ENCODE results near the gene PTH1R. TPM values are rescaled to one million over a fixed set of nuclear protein-coding genes. Genes with fewer than 3 reads are reported as not detected.

PTH1R gene
- total RNA-seq, 5 donors from 2014 or later (not counting 1 experiment from before 2014, with no cell fraction given): 0.32 TPM; not detected in 4

- POLR2A ChIA-PET: no interaction called here
- 87% methylated on average over 6 of the region's 12 CpGs for WGBS (ENCODE audit: insufficient coverage)
- peak in 10 of 35 experiments; percentile 12 to 41 (median 22) for DNase-seq
- no peak overlapping the region for H3K27ac ChIP-seq (ENCODE audit: low read length)
- no peaks in the 10 kb centered on the region for H3K9me3 ChIP-seq
- ATAC-seq (replicated peaks in 1 of 4): no peak
- H3K4me1 Mint-ChIP-seq: peaks cover 5 to 11% (median 8%) of the 10 kb centered on the region in 3 donors
- H3K27me3 Mint-ChIP-seq: no peaks in the 10 kb centered on the region
- no peak overlapping the region for H3K4me3 ChIP-seq (ENCODE audit: control insufficient read depth in 1 of 2, extremely low read depth in 1 of 2, low read length in 1 of 2)
- H3K4me1 ChIP-seq (ENCODE audit: control insufficient read depth in 1 of 2, extremely low read depth in 1 of 2, insufficient read depth in 2 of 2, low read length in 2 of 2): peaks cover 0 to 21% of the 10 kb centered on the region in 2 experiments
- no peaks in the 10 kb centered on the region for H3K36me3 ChIP-seq (ENCODE audit: control insufficient read depth in 2 of 2, extremely low read depth in 1 of 2, insufficient read depth in 1 of 2, low read length in 1 of 2)
- H3K4me3 Mint-ChIP-seq: no peak overlapping the region
- no peaks in the 10 kb centered on the region for H3K9me3 Mint-ChIP-seq
- no peak overlapping the region for H3K27ac Mint-ChIP-seq
- CTCF ChIA-PET: interaction anchor here in 1 of 2 donors (1.3 kb wide), 1 partner anchor 46 kb away, joined by 3 read pairs; no protein-coding TSS in a partner anchor
- H3K36me3 Mint-ChIP-seq: no peaks in the 10 kb centered on the region
- peaks cover 0 to 12% of the 10 kb centered on the region in 2 experiments for H3K27me3 ChIP-seq (replicated peaks in 1 of 2; ENCODE audit: control insufficient read depth in 2 of 2, extremely low read depth in 1 of 2, insufficient read depth in 2 of 2, low read length in 1 of 2)
These were observed 29.1 kb upstream of the PTH1R start for GRCh38 chr3:46848271-46849044.

- Histone ChIP-seq H3K4me3 (ENCODE audit: control insufficient read depth in 1 of 2, extremely low read depth in 1 of 2, low read length in 1 of 2) (no peak overlapping the region), H3K9me3 (no peaks in the 10 kb centered on the region), H3K27ac (ENCODE audit: low read length) (no peak overlapping the region), H3K4me1 (ENCODE audit: control insufficient read depth in 1 of 2, extremely low read depth in 1 of 2, insufficient read depth in 2 of 2, low read length in 2 of 2) (peaks cover 0 to 21% of the 10 kb centered on the region in 2 experiments), H3K27me3 (replicated peaks in 1 of 2; ENCODE audit: control insufficient read depth in 2 of 2, extremely low read depth in 1 of 2, insufficient read depth in 2 of 2, low read length in 1 of 2) (peaks cover 0 to 12% of the 10 kb centered on the region in 2 experiments), H3K36me3 (ENCODE audit: control insufficient read depth in 2 of 2, extremely low read depth in 1 of 2, insufficient read depth in 1 of 2, low read length in 1 of 2) (no peaks in the 10 kb centered on the region)
- POLR2A ChIA-PET: no interaction called here
- peak in 2 of 35 experiments; percentile 4 to 6 for DNase-seq
- no peaks in the 10 kb centered on the region for H3K9me3 Mint-ChIP-seq
- H3K4me1 Mint-ChIP-seq: peaks cover 5 to 11% (median 8%) of the 10 kb centered on the region in 3 donors
- ATAC-seq (replicated peaks in 1 of 4): no peak
- CTCF ChIA-PET: no interaction called here
- no peak overlapping the region for H3K4me3 Mint-ChIP-seq
- no peaks in the 10 kb centered on the region for H3K36me3 Mint-ChIP-seq
- no peak overlapping the region for H3K27ac Mint-ChIP-seq
- WGBS (ENCODE audit: insufficient coverage): 85% methylated on average over 3 of the region's 7 CpGs
- H3K27me3 Mint-ChIP-seq: no peaks in the 10 kb centered on the region
These were observed 28.4 kb upstream of the PTH1R start for GRCh38 chr3:46849045-46849631.

- Mint-ChIP-seq H3K27ac (no peak overlapping the region), H3K36me3 (no peaks in the 10 kb centered on the region), H3K4me3 (no peak overlapping the region), H3K9me3 (no peaks in the 10 kb centered on the region), H3K27me3 (no peaks in the 10 kb centered on the region), H3K4me1 (peaks cover 5 to 9% (median 8%) of the 10 kb centered on the region in 3 donors)
- POLR2A ChIA-PET: no interaction called here
- H3K9me3 ChIP-seq: no peaks in the 10 kb centered on the region
- CTCF ChIA-PET: no interaction called here
- H3K36me3 ChIP-seq (ENCODE audit: control insufficient read depth in 2 of 2, extremely low read depth in 1 of 2, insufficient read depth in 1 of 2, low read length in 1 of 2): no peaks in the 10 kb centered on the region
- H3K4me3 ChIP-seq (ENCODE audit: control insufficient read depth in 1 of 2, extremely low read depth in 1 of 2, low read length in 1 of 2): no peak overlapping the region
- WGBS (ENCODE audit: insufficient coverage): 93% methylated on average over 3 of the region's 7 CpGs
- ATAC-seq (replicated peaks in 1 of 4) (no peak), DNase-seq (peak in 2 of 35 experiments; percentile 2 to 5)
- H3K4me1 ChIP-seq (ENCODE audit: control insufficient read depth in 1 of 2, extremely low read depth in 1 of 2, insufficient read depth in 2 of 2, low read length in 2 of 2): peaks cover 0 to 21% of the 10 kb centered on the region in 2 experiments
- H3K27ac ChIP-seq (ENCODE audit: low read length): no peak overlapping the region
- H3K27me3 ChIP-seq (replicated peaks in 1 of 2; ENCODE audit: control insufficient read depth in 2 of 2, extremely low read depth in 1 of 2, insufficient read depth in 2 of 2, low read length in 1 of 2): peaks cover 0 to 12% of the 10 kb centered on the region in 2 experiments
These were observed 27.6 kb upstream of the PTH1R start for GRCh38 chr3:46849686-46850467.

- DNase-seq (peak in 1 of 35 experiments; percentile 2), ATAC-seq (replicated peaks in 1 of 4) (no peak)
- Mint-ChIP-seq H3K27me3 (no peaks in the 10 kb centered on the region), H3K4me3 (no peak overlapping the region), H3K9me3 (no peaks in the 10 kb centered on the region), H3K4me1 (peaks cover under 1 to 7% (median 6%) of the 10 kb centered on the region in 3 donors), H3K36me3 (no peaks in the 10 kb centered on the region), H3K27ac (no peak overlapping the region)
- CTCF ChIA-PET: no interaction called here
- POLR2A ChIA-PET: no interaction called here
- Histone ChIP-seq H3K4me1 (ENCODE audit: control insufficient read depth in 1 of 2, extremely low read depth in 1 of 2, insufficient read depth in 2 of 2, low read length in 2 of 2) (peaks cover 0 to 15% of the 10 kb centered on the region in 2 experiments), H3K27me3 (replicated peaks in 1 of 2; ENCODE audit: control insufficient read depth in 2 of 2, extremely low read depth in 1 of 2, insufficient read depth in 2 of 2, low read length in 1 of 2) (peaks cover 0 to 12% of the 10 kb centered on the region in 2 experiments), H3K27ac (ENCODE audit: low read length) (no peak overlapping the region), H3K9me3 (no peaks in the 10 kb centered on the region), H3K36me3 (ENCODE audit: control insufficient read depth in 2 of 2, extremely low read depth in 1 of 2, insufficient read depth in 1 of 2, low read length in 1 of 2) (no peaks in the 10 kb centered on the region), H3K4me3 (ENCODE audit: control insufficient read depth in 1 of 2, extremely low read depth in 1 of 2, low read length in 1 of 2) (no peak overlapping the region)
- WGBS (ENCODE audit: insufficient coverage): 40% methylated on average over 1 of the region's 1 CpG
These were observed 27.1 kb upstream of the PTH1R start for GRCh38 chr3:46850468-46850779.

- Histone ChIP-seq H3K4me3 (ENCODE audit: control insufficient read depth in 1 of 2, extremely low read depth in 1 of 2, low read length in 1 of 2) (no peak overlapping the region), H3K4me1 (ENCODE audit: control insufficient read depth in 1 of 2, extremely low read depth in 1 of 2, insufficient read depth in 2 of 2, low read length in 2 of 2) (peaks cover 0 to 5% of the 10 kb centered on the region in 2 experiments), H3K9me3 (no peaks in the 10 kb centered on the region), H3K27ac (ENCODE audit: low read length) (no peak overlapping the region), H3K36me3 (ENCODE audit: control insufficient read depth in 2 of 2, extremely low read depth in 1 of 2, insufficient read depth in 1 of 2, low read length in 1 of 2) (no peaks in the 10 kb centered on the region), H3K27me3 (replicated peaks in 1 of 2; ENCODE audit: control insufficient read depth in 2 of 2, extremely low read depth in 1 of 2, insufficient read depth in 2 of 2, low read length in 1 of 2) (peaks cover 0 to 11% of the 10 kb centered on the region in 2 experiments)
- Mint-ChIP-seq H3K9me3 (no peaks in the 10 kb centered on the region), H3K4me1 (peaks cover 0 to under 1% (median 0%) of the 10 kb centered on the region in 3 donors), H3K36me3 (no peaks in the 10 kb centered on the region), H3K27me3 (no peaks in the 10 kb centered on the region), H3K4me3 (no peak overlapping the region), H3K27ac (no peak overlapping the region)
- DNase-seq (peak in 1 of 35 experiments; percentile 13), ATAC-seq (replicated peaks in 1 of 4) (no peak)
- POLR2A ChIA-PET: no interaction called here
- WGBS (ENCODE audit: insufficient coverage): 93% methylated on average over 5 of the region's 13 CpGs
- CTCF ChIA-PET: no interaction called here
These were observed 25.9 kb upstream of the PTH1R start for GRCh38 chr3:46851364-46852333.
